H9 (cell line): ENCODE data around the gene PPP1R7. TPM values are rescaled to one million over a fixed set of nuclear protein-coding genes. Genes with fewer than 3 reads are reported as not detected.

ENCODE experiments used
- DNase-seq: peaks from one replicate; pipeline ENCODE4 v3.0.0-alpha.2; 2017
- H2AFZ ChIP-seq: one replicate; pipeline ENCODE4 v1.6.1; 2013; ENCODE audit warnings: mild to moderate bottlenecking, low read length, control low read depth, moderate library complexity
- H2AK5ac ChIP-seq: 2 replicates; pipeline ENCODE4 v1.6.1; 2013; ENCODE audit warnings: low read length, control low read depth, mixed read lengths; ENCODE audit not compliant: insufficient read length
- H2BK120ac ChIP-seq: one replicate; pipeline ENCODE4 v1.6.1; 2013; ENCODE audit warnings: low read depth, mild to moderate bottlenecking, low read length, control low read depth, inconsistent platforms; ENCODE audit not compliant: poor library complexity, severe bottlenecking
- H2BK12ac ChIP-seq: 2 replicates; pipeline ENCODE4 v1.6.1; 2013; ENCODE audit warnings: low read length, control low read depth, mixed read lengths, low read depth; ENCODE audit not compliant: insufficient read length
- H2BK15ac ChIP-seq: 2 replicates; pipeline ENCODE4 v1.6.1; 2013; ENCODE audit warnings: low read depth, low read length, control low read depth
- H2BK20ac ChIP-seq: one replicate; pipeline ENCODE4 v1.6.1; 2013; ENCODE audit warnings: low read depth, mild to moderate bottlenecking, low read length, control low read depth, inconsistent platforms; ENCODE audit not compliant: poor library complexity, severe bottlenecking
- H2BK5ac ChIP-seq: 2 replicates; pipeline ENCODE4 v1.6.1; 2013; ENCODE audit warnings: low read length, control low read depth, mixed read lengths; ENCODE audit not compliant: insufficient read length
- H3K14ac ChIP-seq: 2 replicates; pipeline ENCODE4 v1.6.1; 2013; ENCODE audit warnings: low read length, control low read depth; ENCODE audit not compliant: insufficient read depth
- H3K18ac ChIP-seq: 2 replicates; pipeline ENCODE4 v1.6.1; 2013; ENCODE audit warnings: low read depth, mild to moderate bottlenecking, mixed read lengths, low read length, control low read depth; ENCODE audit not compliant: insufficient read length
- H3K23ac ChIP-seq: 2 replicates; pipeline ENCODE4 v1.6.1; 2013; ENCODE audit warnings: low read length, control low read depth, mixed read lengths, low read depth; ENCODE audit not compliant: insufficient read length
- H3K23me2 ChIP-seq: 2 replicates; pipeline ENCODE4 v1.6.1; 2013; ENCODE audit warnings: low read depth, mild to moderate bottlenecking, mixed read lengths, low read length, control low read depth; ENCODE audit not compliant: insufficient read length, poor library complexity, severe bottlenecking
- H3K27ac ChIP-seq: 2 replicates; pipeline ENCODE4 v1.5.1; 2013; ENCODE audit warnings: low read length, control low read depth, mixed read lengths, low read depth; ENCODE audit not compliant: insufficient read length
- H3K27me3 ChIP-seq: 2 replicates; pipeline ENCODE4 v1.6.1; 2013; ENCODE audit warnings: low read length, control low read depth, inconsistent platforms; ENCODE audit not compliant: insufficient read depth
- H3K4ac ChIP-seq: 2 replicates; pipeline ENCODE4 v1.6.1; 2013; ENCODE audit warnings: low read depth, mild to moderate bottlenecking, control low read depth, inconsistent platforms, low read length, moderate library complexity
- H3K4me1 ChIP-seq: 2 replicates; pipeline ENCODE4 v1.6.1; 2013; ENCODE audit warnings: low read length, control low read depth, inconsistent platforms; ENCODE audit not compliant: insufficient read depth
- H3K4me2 ChIP-seq: 2 replicates; pipeline ENCODE4 v1.6.1; 2013; ENCODE audit warnings: low read length, control low read depth, mixed read lengths; ENCODE audit not compliant: insufficient read length, insufficient read depth
- H3K56ac ChIP-seq: 2 replicates; pipeline ENCODE4 v1.6.1; 2013; ENCODE audit warnings: low read depth, mild to moderate bottlenecking, mixed read lengths, low read length, control low read depth; ENCODE audit not compliant: insufficient read length
- H3K79me1 ChIP-seq: 2 replicates; pipeline ENCODE4 v1.6.1; 2013; ENCODE audit warnings: low read depth, mild to moderate bottlenecking, moderate library complexity, low read length, control low read depth, inconsistent platforms; ENCODE audit not compliant: insufficient read depth, poor library complexity, severe bottlenecking
- H3K79me2 ChIP-seq: 2 replicates; pipeline ENCODE4 v1.6.1; 2013; ENCODE audit warnings: low read length, control low read depth, inconsistent platforms; ENCODE audit not compliant: insufficient read depth
- H3K9ac ChIP-seq: 2 replicates; pipeline ENCODE4 v1.6.1; 2013; ENCODE audit warnings: low read length, control low read depth, mixed read lengths; ENCODE audit not compliant: insufficient read length; ENCODE audit errors: extremely low read depth
- H3K9me3 ChIP-seq: one replicate; pipeline ENCODE4 v1.6.1; 2013; ENCODE audit warnings: low read depth, low read length, inconsistent platforms; ENCODE audit not compliant: control insufficient read depth
- H3T11ph ChIP-seq: one replicate; pipeline ENCODE4 v1.6.1; 2013; ENCODE audit warnings: mild to moderate bottlenecking, low read length, control low read depth, inconsistent platforms
- H4K20me1 ChIP-seq: one replicate; pipeline ENCODE4 v1.6.1; 2013; ENCODE audit not compliant: control insufficient read depth, insufficient read length, insufficient read depth
- H4K5ac ChIP-seq: 2 replicates; pipeline ENCODE4 v1.6.1; 2013; ENCODE audit warnings: low read depth, mild to moderate bottlenecking, mixed read lengths, low read length, control low read depth; ENCODE audit not compliant: insufficient read length
- H4K8ac ChIP-seq: replicated peaks from 2 replicates; pipeline ENCODE4 v1.6.1; 2013; ENCODE audit warnings: low read length, control low read depth, mixed read lengths, low read depth; ENCODE audit not compliant: insufficient read length
- H4K91ac ChIP-seq: 2 replicates; pipeline ENCODE4 v1.6.1; 2013; ENCODE audit warnings: low read depth, mild to moderate bottlenecking, moderate library complexity, mixed read lengths, low read length, control low read depth; ENCODE audit not compliant: insufficient read length
- H3K27ac Mint-ChIP-seq, 3 experiments: 2 replicates in 2 of 3; 3 replicates in 1 of 3; pipeline ENCODE4 v1.8.0; 2020 to 2021; ENCODE audit warnings: mixed read lengths in 3 of 3, mild to moderate bottlenecking in 1 of 3, moderate library complexity in 1 of 3
- H3K27me3 Mint-ChIP-seq: 2 replicates; pipeline ENCODE4 v1.8.0; 2021; ENCODE audit warnings: low read depth, mild to moderate bottlenecking, moderate library complexity, mixed read lengths
- H3K36me3 Mint-ChIP-seq, 3 experiments: 2 replicates in 2 of 3; 3 replicates in 1 of 3; pipeline ENCODE4 v1.8.0; 2020 to 2021; ENCODE audit warnings: low read depth in 3 of 3, mixed read lengths in 3 of 3; ENCODE audit not compliant: insufficient read depth in 1 of 3
- H3K4me1 Mint-ChIP-seq, 2 experiments: 2 replicates each; pipeline ENCODE4 v1.8.0; 2020; ENCODE audit warnings: mixed read lengths in 2 of 2
- H3K4me3 Mint-ChIP-seq, 2 experiments: 2 replicates in 1 of 2; 3 replicates in 1 of 2; pipeline ENCODE4 v1.8.0; 2020 to 2021; ENCODE audit warnings: mild to moderate bottlenecking in 2 of 2, mixed read lengths in 2 of 2, moderate library complexity in 1 of 2
- H3K9me3 Mint-ChIP-seq, 2 experiments: 2 replicates in 1 of 2; 3 replicates in 1 of 2; pipeline ENCODE4 v1.8.0; 2020; ENCODE audit warnings: mild to moderate bottlenecking in 2 of 2, mixed read lengths in 2 of 2, moderate library complexity in 1 of 2
- CTCF ChIP-seq: fragments of 200-600 bp; sonication (generic); conservative IDR thresholded peaks from 3 replicates; pipeline ENCODE4 v1.8.0; 2021; ENCODE audit warnings: antibody characterized with exemption, mild to moderate bottlenecking
- WGBS: extraction: QIAGEN DNeasy Blood & Tissue Kit; methylation state at CpG from one replicate; pipeline ENCODE4 v1.1.7; 2013; ENCODE audit warnings: missing lambda C conversion rate, low lambda C conversion rate, mixed read lengths; ENCODE audit not compliant: insufficient read length; ENCODE audit errors: extremely low coverage; 5-methylcytosine and 5-hydroxymethylcytosine counted together
- total RNA-seq: library from RNA; stranded (reverse); gene quantifications from 2 replicates; pipeline ENCODE4 v1.2.1, GENCODE V29; 2021

PPP1R7 gene
- total RNA-seq, 1 experiment from 2014 or later, result 60.2 TPM

- Histone ChIP-seq H2AFZ (no peak overlapping the region), H4K5ac (no peak overlapping the region), H3T11ph (no peak overlapping the region), H2BK15ac (no peak overlapping the region), H4K91ac (no peak overlapping the region), H3K23ac (no peak overlapping the region), H4K8ac (no peak overlapping the region), H3K4me1 (peaks cover 2% of the 10 kb centered on the region; the same call in 1 of the 2 replicates), H3K18ac (no peak overlapping the region), H2BK5ac (no peak overlapping the region), H3K79me2 (no peaks in the 10 kb centered on the region), H3K79me1 (no peaks in the 10 kb centered on the region), H2AK5ac (no peak overlapping the region), H3K23me2 (no peaks in the 10 kb centered on the region), H2BK120ac (no peak overlapping the region), H3K4me2 (no peak overlapping the region), H4K20me1 (no peaks in the 10 kb centered on the region), H3K56ac (no peak overlapping the region), H3K27me3 (no peaks in the 10 kb centered on the region), H2BK12ac (no peak overlapping the region), H3K14ac (no peak overlapping the region), H2BK20ac (no peak overlapping the region), H3K9ac (no peak overlapping the region), H3K4ac (no peak overlapping the region), H3K9me3 (no peaks in the 10 kb centered on the region), H3K27ac (no peak overlapping the region)
- no peak for TF ChIP-seq CTCF
- Mint-ChIP-seq H3K27me3 (no peaks in the 10 kb centered on the region), H3K9me3 (no peaks in the 10 kb centered on the region), H3K36me3 (peaks cover 0 to 41% (median 30%) of the 10 kb centered on the region in 3 experiments; a peak in 4 of 7 replicates), H3K27ac (no peak overlapping the region), H3K4me3 (no peak overlapping the region; a peak in 1 of 5 replicates), H3K4me1 (peaks cover 6 to 9% of the 10 kb centered on the region in 2 experiments)
- WGBS, result no CpG with 5 or more reads among the region's 5 CpGs
- DNase-seq, result no peak
Observed at GRCh38 chr2:241159116-241159515, 8.8 kb downstream of the PPP1R7 start.
